ENCODE results near the gene NQO1.

GRCh38 chr16:69688589-69688988, 37.8 kb downstream of the NQO1 start:
- TF ChIP-seq ZBTB10 (tag by site-specific recombination; IDR thresholded peaks at IDR 0.05) = no peak
- TF ChIP-seq, protein P1, sequence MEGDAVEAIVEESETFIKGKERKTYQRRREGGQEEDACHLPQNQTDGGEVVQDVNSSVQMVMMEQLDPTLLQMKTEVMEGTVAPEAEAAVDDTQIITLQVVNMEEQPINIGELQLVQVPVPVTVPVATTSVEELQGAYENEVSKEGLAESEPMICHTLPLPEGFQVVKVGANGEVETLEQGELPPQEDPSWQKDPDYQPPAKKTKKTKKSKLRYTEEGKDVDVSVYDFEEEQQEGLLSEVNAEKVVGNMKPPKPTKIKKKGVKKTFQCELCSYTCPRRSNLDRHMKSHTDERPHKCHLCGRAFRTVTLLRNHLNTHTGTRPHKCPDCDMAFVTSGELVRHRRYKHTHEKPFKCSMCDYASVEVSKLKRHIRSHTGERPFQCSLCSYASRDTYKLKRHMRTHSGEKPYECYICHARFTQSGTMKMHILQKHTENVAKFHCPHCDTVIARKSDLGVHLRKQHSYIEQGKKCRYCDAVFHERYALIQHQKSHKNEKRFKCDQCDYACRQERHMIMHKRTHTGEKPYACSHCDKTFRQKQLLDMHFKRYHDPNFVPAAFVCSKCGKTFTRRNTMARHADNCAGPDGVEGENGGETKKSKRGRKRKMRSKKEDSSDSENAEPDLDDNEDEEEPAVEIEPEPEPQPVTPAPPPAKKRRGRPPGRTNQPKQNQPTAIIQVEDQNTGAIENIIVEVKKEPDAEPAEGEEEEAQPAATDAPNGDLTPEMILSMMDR (tag by site-specific recombination; IDR thresholded peaks at IDR 0.05) = no peak
- no peak for TF ChIP-seq ATF2 (tag by site-specific recombination; IDR thresholded peaks at IDR 0.05; ENCODE audit: low read depth)

Data from HEK293 (cell line).